ENCODE data around the gene GIMAP6. TPM values are rescaled to one million over a fixed set of nuclear protein-coding genes. Genes with fewer than 3 reads are reported as not detected.
A peak's percentile ranks its signal among the peaks of the same experiment; 100 is the strongest.
"Not testable (repeated sequence)": the region's sequence is repeated elsewhere in the genome, so short reads cannot be mapped to it uniquely, and the experiment has no call there.

GIMAP6 gene
- polyA plus RNA-seq (2013) = 42.5 TPM

DNA sequence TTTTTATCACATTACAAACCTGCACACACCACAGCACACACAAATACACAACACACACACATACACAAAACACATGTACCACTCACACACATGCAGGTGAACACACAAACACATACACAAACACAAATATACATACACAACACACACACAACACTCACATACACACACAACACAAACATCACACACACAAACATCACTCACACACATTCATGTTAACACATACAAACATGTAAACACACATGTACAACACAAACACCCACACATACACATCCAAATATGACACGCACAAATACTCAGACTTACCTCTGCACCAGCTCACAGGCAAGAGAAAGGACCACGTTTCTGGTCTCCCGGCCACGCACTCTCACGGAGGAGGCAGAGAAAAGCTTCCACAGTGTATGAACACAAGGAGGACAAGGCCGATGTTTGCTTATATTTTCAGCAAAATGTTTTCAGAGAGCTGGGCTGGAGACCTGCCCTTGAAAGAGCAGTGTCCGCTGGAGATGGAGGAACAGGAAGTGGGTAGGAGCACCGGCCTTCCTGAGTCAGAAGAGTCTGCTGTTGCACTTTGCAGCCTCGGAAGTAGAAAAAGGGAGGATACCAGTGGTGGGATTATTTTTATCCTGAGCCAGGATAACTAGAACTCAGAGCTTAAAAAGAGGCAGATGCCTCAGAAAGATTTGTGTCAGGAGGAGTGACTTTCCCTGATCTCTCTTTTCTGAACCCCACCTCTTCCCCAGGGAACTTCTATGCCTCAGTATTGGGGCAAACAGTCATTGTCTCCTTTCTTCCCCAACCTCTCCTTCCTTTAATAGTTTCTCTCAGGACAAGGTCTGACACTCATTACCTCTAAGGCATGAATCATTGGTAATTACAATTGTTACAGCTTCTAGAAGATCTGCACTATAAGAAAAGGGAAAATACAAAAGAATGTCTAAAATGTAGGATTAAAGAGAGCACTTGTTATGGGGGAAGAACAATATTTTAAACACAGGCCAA, at the start of gene GIMAP6:
GIMAP6 (minus strand) TSS at position 520 of the 999 bp plus-strand sequence. CDS start 2,243 bp downstream, outside the sequence.
- peak; percentile 26 to 65 (median 47) for DNase-seq
- ChIA-PET POLR2A (interaction anchor here (0.6 kb wide), 1 partner anchor 87 kb away, joined by 3 read pairs; no protein-coding TSS in a partner anchor), CTCF (interaction anchor here (1.1 kb wide), 1 partner anchor 126 kb away, joined by 3 read pairs; no protein-coding TSS in a partner anchor)

DNA sequence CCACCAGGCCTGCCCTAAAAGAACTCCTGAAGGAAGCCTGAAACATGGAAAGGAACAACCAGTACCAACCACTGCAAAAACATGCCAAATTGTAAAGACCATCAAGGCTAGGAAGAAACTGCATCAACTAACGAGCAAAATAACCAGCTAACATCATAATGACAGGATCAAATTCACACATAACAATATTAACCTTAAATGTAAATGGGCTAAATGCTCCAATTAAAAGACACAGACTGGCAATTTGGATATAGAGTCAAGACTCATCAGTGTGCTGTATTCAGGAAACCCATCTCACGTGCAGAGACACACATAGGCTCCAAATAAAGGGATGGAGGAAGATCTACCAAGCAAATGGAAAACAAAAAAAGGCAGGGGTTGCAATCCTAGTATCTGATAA, 48.2 kb upstream of the GIMAP6 start:
- not testable (repeated sequence) for H3K4me3 ChIP-seq (ENCODE audit: control insufficient read depth in 1 of 7, extremely low read depth in 1 of 7, insufficient read depth in 4 of 7, low read depth in 2 of 7, low read length in 6 of 7)
- no CpG with 5 or more reads among the region's 2 CpGs for WGBS (ENCODE audit: insufficient coverage)

More for the DNA sequence above, at the start of gene GIMAP6:
- H3K4me3 ChIP-seq (ENCODE audit: control insufficient read depth in 1 of 7, extremely low read depth in 1 of 7, insufficient read depth in 4 of 7, low read depth in 2 of 7, low read length in 6 of 7) = peak within 1 kb of the TSS; percentile 38 to 82 (median 75)
- H3K27me3 ChIP-seq (replicated peaks in 2 of 5; ENCODE audit: control insufficient read depth in 4 of 5, insufficient read depth in 5 of 5, low read length in 4 of 5) = no peaks in the 10 kb centered on the region
- peak within 1 kb of the TSS in 1 of 2 experiments; percentile 61 for H3K27ac ChIP-seq (ENCODE audit: insufficient read depth in 1 of 2, low read depth in 1 of 2, low read length in 2 of 2, poor library complexity in 1 of 2, severe bottlenecking in 2 of 2)
- WGBS (ENCODE audit: insufficient coverage) = 3% methylated on average over 8 of the region's 9 CpGs
- peaks cover 11 to 44% (median 28%) of the 10 kb centered on the region in 4 experiments for H3K4me1 ChIP-seq (ENCODE audit: control extremely low read depth in 1 of 4, control insufficient read depth in 4 of 4, insufficient read depth in 4 of 4, low read length in 3 of 4)
- H3K36me3 ChIP-seq (ENCODE audit: control insufficient read depth in 4 of 4, insufficient read depth in 4 of 4, low read length in 3 of 4) = peaks cover 17 to 33% (median 24%) of the 10 kb centered on the region in 4 experiments
- peaks cover 0 to 5% (median 0%) of the 10 kb centered on the region in 5 experiments for H3K9me3 ChIP-seq (ENCODE audit: control extremely low read depth in 1 of 5, control insufficient read depth in 4 of 5, insufficient read depth in 2 of 5, low read depth in 1 of 5, low read length in 4 of 5)

DNA sequence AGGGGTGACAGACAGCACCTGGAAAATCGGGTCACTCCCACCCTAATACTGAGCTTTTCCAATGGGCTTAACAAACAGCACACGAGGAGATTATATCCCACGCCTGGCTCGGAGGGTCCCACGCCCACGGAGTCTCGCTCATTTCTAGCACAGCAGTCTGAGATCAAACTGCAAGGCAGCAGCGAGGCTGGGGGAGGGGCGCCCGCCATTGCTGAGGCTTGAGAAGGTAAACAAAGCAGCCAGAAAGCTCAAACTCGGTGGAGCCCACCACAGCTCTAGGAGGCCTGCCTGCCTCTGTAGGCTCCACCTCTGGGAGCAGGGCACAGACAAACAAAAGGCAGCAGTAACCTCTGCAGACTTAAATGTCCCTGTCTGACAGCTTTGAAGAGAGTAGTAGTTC, 46.4 kb upstream of the GIMAP6 start:
- POLR2A ChIA-PET; CTCF ChIA-PET; H3K36me3 ChIP-seq (ENCODE audit: control insufficient read depth in 4 of 4, insufficient read depth in 4 of 4, low read length in 3 of 4); H3K9me3 ChIP-seq (ENCODE audit: control extremely low read depth in 1 of 5, control insufficient read depth in 4 of 5, insufficient read depth in 2 of 5, low read depth in 1 of 5, low read length in 4 of 5); H3K27ac ChIP-seq (ENCODE audit: insufficient read depth in 1 of 2, low read depth in 1 of 2, low read length in 2 of 2, poor library complexity in 1 of 2, severe bottlenecking in 2 of 2); H3K4me3 ChIP-seq (ENCODE audit: control insufficient read depth in 1 of 7, extremely low read depth in 1 of 7, insufficient read depth in 4 of 7, low read depth in 2 of 7, low read length in 6 of 7); H3K27me3 ChIP-seq (replicated peaks in 2 of 5; ENCODE audit: control insufficient read depth in 4 of 5, insufficient read depth in 5 of 5, low read length in 4 of 5); DNase-seq: not testable (repeated sequence)
- peaks cover 8 to 29% (median 17%) of the 10 kb centered on the region in 4 experiments for H3K4me1 ChIP-seq (ENCODE audit: control extremely low read depth in 1 of 4, control insufficient read depth in 4 of 4, insufficient read depth in 4 of 4, low read length in 3 of 4)
- 98% methylated on average over 11 of the region's 11 CpGs for WGBS (ENCODE audit: insufficient coverage)

More for the DNA sequence above, 48.2 kb upstream of the GIMAP6 start:
- H3K36me3 ChIP-seq (ENCODE audit: control insufficient read depth in 4 of 4, insufficient read depth in 4 of 4, low read length in 3 of 4); H3K27ac ChIP-seq (ENCODE audit: insufficient read depth in 1 of 2, low read depth in 1 of 2, low read length in 2 of 2, poor library complexity in 1 of 2, severe bottlenecking in 2 of 2); POLR2A ChIA-PET; CTCF ChIA-PET; DNase-seq; H3K9me3 ChIP-seq (ENCODE audit: control extremely low read depth in 1 of 5, control insufficient read depth in 4 of 5, insufficient read depth in 2 of 5, low read depth in 1 of 5, low read length in 4 of 5); H3K27me3 ChIP-seq (replicated peaks in 2 of 5; ENCODE audit: control insufficient read depth in 4 of 5, insufficient read depth in 5 of 5, low read length in 4 of 5): not testable (repeated sequence)
- peaks cover 6 to 30% (median 20%) of the 10 kb centered on the region in 4 experiments for H3K4me1 ChIP-seq (ENCODE audit: control extremely low read depth in 1 of 4, control insufficient read depth in 4 of 4, insufficient read depth in 4 of 4, low read length in 3 of 4)

DNA sequence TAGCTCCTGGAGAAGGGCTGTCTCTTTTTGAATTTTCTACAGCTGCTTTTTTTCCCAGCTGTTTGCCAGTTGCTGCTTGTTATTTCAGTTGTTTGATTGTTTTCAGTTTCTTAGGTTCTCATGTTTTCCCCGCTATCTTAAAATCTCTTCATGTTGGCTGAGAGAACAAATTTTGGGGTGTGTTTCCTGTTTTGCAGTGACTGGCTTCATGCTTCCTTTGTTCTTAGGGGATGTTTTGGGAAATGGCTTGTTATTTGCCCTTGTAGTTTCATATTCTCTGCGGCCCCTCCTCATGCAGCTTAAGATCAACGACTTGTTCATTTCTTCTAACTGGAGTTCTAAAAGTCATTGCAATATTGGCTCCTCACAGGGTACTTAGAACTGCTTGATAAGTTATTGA, 44.7 kb upstream of the GIMAP6 start:
- not testable (repeated sequence) for H3K27ac ChIP-seq (ENCODE audit: insufficient read depth in 1 of 2, low read depth in 1 of 2, low read length in 2 of 2, poor library complexity in 1 of 2, severe bottlenecking in 2 of 2)

DNA sequence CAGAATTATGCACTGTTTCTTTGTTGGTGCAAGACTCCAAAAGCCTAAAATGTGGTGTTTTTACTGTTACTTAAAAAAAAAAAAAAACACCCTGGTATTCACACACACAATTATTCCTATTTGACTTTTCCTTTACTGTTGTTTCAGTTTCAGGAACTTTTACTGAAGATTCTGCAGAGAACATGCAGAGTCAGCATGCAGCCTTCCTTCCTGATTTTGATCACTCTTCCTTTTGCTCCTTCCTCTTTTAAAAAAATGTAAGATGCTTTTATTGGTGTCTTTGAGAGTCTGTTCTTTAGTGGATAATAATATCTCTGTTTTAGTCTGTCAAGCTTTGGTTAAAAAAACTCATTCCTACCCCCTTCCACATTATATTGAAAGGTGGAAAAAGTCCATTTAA, 44.1 kb upstream of the GIMAP6 start:
- POLR2A ChIA-PET = interaction anchor here (0.9 kb wide), 1 partner anchor 227 kb away, joined by 3 read pairs; no protein-coding TSS in a partner anchor
- peak overlapping the region in 2 of 7 experiments; percentile 28 to 55 for H3K4me3 ChIP-seq (ENCODE audit: control insufficient read depth in 1 of 7, extremely low read depth in 1 of 7, insufficient read depth in 4 of 7, low read depth in 2 of 7, low read length in 6 of 7)

More for the DNA sequence above, 44.7 kb upstream of the GIMAP6 start:
- not testable (repeated sequence) for H3K36me3 ChIP-seq (ENCODE audit: control insufficient read depth in 4 of 4, insufficient read depth in 4 of 4, low read length in 3 of 4); H3K9me3 ChIP-seq (ENCODE audit: control extremely low read depth in 1 of 5, control insufficient read depth in 4 of 5, insufficient read depth in 2 of 5, low read depth in 1 of 5, low read length in 4 of 5); H3K27me3 ChIP-seq (replicated peaks in 2 of 5; ENCODE audit: control insufficient read depth in 4 of 5, insufficient read depth in 5 of 5, low read length in 4 of 5)
- Histone ChIP-seq H3K4me1 (ENCODE audit: control extremely low read depth in 1 of 4, control insufficient read depth in 4 of 4, insufficient read depth in 4 of 4, low read length in 3 of 4) (peaks cover 8 to 29% (median 17%) of the 10 kb centered on the region in 4 experiments), H3K4me3 (ENCODE audit: control insufficient read depth in 1 of 7, extremely low read depth in 1 of 7, insufficient read depth in 4 of 7, low read depth in 2 of 7, low read length in 6 of 7) (peak overlapping the region in 2 of 7 experiments; percentile 42 to 55)
- ChIA-PET POLR2A (interaction anchor here (0.9 kb wide), 1 partner anchor 228 kb away, joined by 3 read pairs; no protein-coding TSS in a partner anchor), CTCF (interaction anchor here (1.3 kb wide), 1 partner anchor 112 kb away, joined by 3 read pairs; no protein-coding TSS in a partner anchor)
- DNase-seq = peak in 2 of 3 donors; percentile 57 to 71
- no CpG with 5 or more reads among the region's 3 CpGs for WGBS (ENCODE audit: insufficient coverage)

DNA sequence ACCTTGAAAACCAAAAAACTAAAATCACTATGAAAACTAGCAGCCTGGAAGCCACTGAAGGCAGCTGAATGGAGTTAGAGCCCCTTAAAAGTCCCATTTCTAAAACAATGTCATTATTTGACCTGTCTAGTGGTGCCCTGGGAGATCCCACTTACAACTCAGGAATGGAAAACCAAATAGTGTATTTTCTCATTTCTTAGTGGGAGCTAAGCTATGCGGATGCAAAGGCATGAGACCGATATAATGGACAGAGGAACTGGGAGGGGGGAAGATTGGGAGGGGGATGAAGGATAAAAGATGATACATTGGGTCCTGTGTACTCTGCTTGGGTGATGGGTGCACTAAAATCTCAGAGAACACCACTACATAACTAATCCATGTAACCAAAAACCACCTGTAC, 43.5 kb upstream of the GIMAP6 start:
- DNase-seq = no peak
- no peak overlapping the region for H3K27ac ChIP-seq (ENCODE audit: insufficient read depth in 1 of 2, low read depth in 1 of 2, low read length in 2 of 2, poor library complexity in 1 of 2, severe bottlenecking in 2 of 2)
- no CpG with 5 or more reads among the region's 2 CpGs for WGBS (ENCODE audit: insufficient coverage)
- H3K36me3 ChIP-seq (ENCODE audit: control insufficient read depth in 4 of 4, insufficient read depth in 4 of 4, low read length in 3 of 4) = no peaks in the 10 kb centered on the region
- POLR2A ChIA-PET = no interaction called here
- H3K4me3 ChIP-seq (ENCODE audit: control insufficient read depth in 1 of 7, extremely low read depth in 1 of 7, insufficient read depth in 4 of 7, low read depth in 2 of 7, low read length in 6 of 7) = peak overlapping the region in 3 of 7 experiments; percentile 0 to 52 (median 28)
- no peaks in the 10 kb centered on the region for H3K9me3 ChIP-seq (ENCODE audit: control extremely low read depth in 1 of 5, control insufficient read depth in 4 of 5, insufficient read depth in 2 of 5, low read depth in 1 of 5, low read length in 4 of 5)
- H3K4me1 ChIP-seq (ENCODE audit: control extremely low read depth in 1 of 4, control insufficient read depth in 4 of 4, insufficient read depth in 4 of 4, low read length in 3 of 4) = peaks cover 8 to 29% (median 17%) of the 10 kb centered on the region in 4 experiments
- no peaks in the 10 kb centered on the region for H3K27me3 ChIP-seq (replicated peaks in 2 of 5; ENCODE audit: control insufficient read depth in 4 of 5, insufficient read depth in 5 of 5, low read length in 4 of 5)
- CTCF ChIA-PET = interaction anchor here (1.3 kb wide), 1 partner anchor 111 kb away, joined by 3 read pairs; no protein-coding TSS in a partner anchor

More for the DNA sequence above, 44.1 kb upstream of the GIMAP6 start:
- not testable (repeated sequence) for H3K9me3 ChIP-seq (ENCODE audit: control extremely low read depth in 1 of 5, control insufficient read depth in 4 of 5, insufficient read depth in 2 of 5, low read depth in 1 of 5, low read length in 4 of 5); H3K27ac ChIP-seq (ENCODE audit: insufficient read depth in 1 of 2, low read depth in 1 of 2, low read length in 2 of 2, poor library complexity in 1 of 2, severe bottlenecking in 2 of 2); H3K27me3 ChIP-seq (replicated peaks in 2 of 5; ENCODE audit: control insufficient read depth in 4 of 5, insufficient read depth in 5 of 5, low read length in 4 of 5); H3K36me3 ChIP-seq (ENCODE audit: control insufficient read depth in 4 of 4, insufficient read depth in 4 of 4, low read length in 3 of 4)
- CTCF ChIA-PET = interaction anchor here (1.3 kb wide), 1 partner anchor 111 kb away, joined by 3 read pairs; no protein-coding TSS in a partner anchor
- peak; percentile 36 to 59 (median 45) for DNase-seq
- peaks cover 8 to 29% (median 17%) of the 10 kb centered on the region in 4 experiments for H3K4me1 ChIP-seq (ENCODE audit: control extremely low read depth in 1 of 4, control insufficient read depth in 4 of 4, insufficient read depth in 4 of 4, low read length in 3 of 4)
